ENCODE results near the gene PFKM.

The PFKM gene

DNA sequence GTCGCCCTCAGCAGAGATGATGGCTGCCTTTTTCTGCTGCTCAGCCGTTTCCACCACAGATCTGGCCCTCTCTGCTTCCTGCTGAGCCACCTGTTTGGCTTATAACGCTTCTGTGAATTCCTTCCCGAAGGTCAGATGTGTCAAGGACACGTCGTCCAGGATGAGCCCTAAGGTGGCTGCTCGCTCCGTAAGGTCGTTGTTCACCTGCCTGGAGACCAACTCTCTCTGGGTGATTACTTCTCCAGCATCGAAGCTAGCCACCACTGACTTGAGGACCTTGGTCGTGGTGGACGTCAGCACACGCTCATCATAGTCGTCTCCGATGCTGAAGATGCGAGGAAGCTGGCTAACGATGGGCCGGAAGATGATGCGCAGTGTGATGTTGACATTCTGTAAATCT is 49.8 kb downstream of the PFKM start:
- Histone ChIP-seq H3K4me3 (ENCODE audit: low read length) (no peak overlapping the region), H2BK120ac (ENCODE audit: low read depth, low read length) (no peak overlapping the region), H3K4me1 (ENCODE audit: control insufficient read depth, low read depth, low read length) (no peaks in the 10 kb centered on the region), H3K4me2 (ENCODE audit: low read length) (no peak overlapping the region), H3K56ac (ENCODE audit: low read length) (no peak overlapping the region), H2BK15ac (replicated peaks; ENCODE audit: low read depth) (no peak overlapping the region), H3K9ac (ENCODE audit: low read length) (no peak overlapping the region), H2AK5ac (ENCODE audit: low read length) (no peak overlapping the region), H2BK5ac (ENCODE audit: low read length) (no peak overlapping the region), H4K8ac (ENCODE audit: low read depth, low read length) (no peak overlapping the region), H3K27ac (ENCODE audit: low read depth, low read length) (no peak overlapping the region), H3K4ac (ENCODE audit: low read depth, low read length) (no peak overlapping the region), H3K36me3 (ENCODE audit: control insufficient read depth, insufficient read depth, low read length) (no peaks in the 10 kb centered on the region), H3K23ac (ENCODE audit: low read length) (no peak overlapping the region), H3K79me1 (ENCODE audit: low read length) (no peaks in the 10 kb centered on the region), H3K27me3 (ENCODE audit: insufficient read depth, low read length, poor library complexity) (no peaks in the 10 kb centered on the region), H3K79me2 (ENCODE audit: control insufficient read depth, insufficient read depth, low read length) (no peaks in the 10 kb centered on the region), H4K5ac (ENCODE audit: low read length) (no peak overlapping the region), H3K18ac (ENCODE audit: low read length) (no peak overlapping the region)
- DNase-seq = no peak
- WGBS (ENCODE audit: extremely low coverage, insufficient coverage, low lambda C conversion rate) = no CpG with 5 or more reads among the region's 19 CpGs

GRCh38 chr12:48175613-48176416 is 56.7 kb downstream of the PFKM start:
- H3K79me2 ChIP-seq (ENCODE audit: control insufficient read depth, insufficient read depth, low read length) = no peaks in the 10 kb centered on the region
- no peak overlapping the region for H3K18ac ChIP-seq (ENCODE audit: low read length)
- H3K9ac ChIP-seq (ENCODE audit: low read length) = no peak overlapping the region
- no peak overlapping the region for H2BK15ac ChIP-seq (replicated peaks; ENCODE audit: low read depth)
- H3K27ac ChIP-seq (ENCODE audit: low read depth, low read length) = no peak overlapping the region
- no CpG with 5 or more reads among the region's 3 CpGs for WGBS (ENCODE audit: extremely low coverage, insufficient coverage, low lambda C conversion rate)
- no peak overlapping the region for H3K4me3 ChIP-seq (ENCODE audit: low read length)
- no peaks in the 10 kb centered on the region for H3K27me3 ChIP-seq (ENCODE audit: insufficient read depth, low read length, poor library complexity)
- H2BK120ac ChIP-seq (ENCODE audit: low read depth, low read length) = no peak overlapping the region
- no peak overlapping the region for H4K5ac ChIP-seq (ENCODE audit: low read length)
- H3K23ac ChIP-seq (ENCODE audit: low read length) = no peak overlapping the region
- DNase-seq = peak; percentile 40
- no peaks in the 10 kb centered on the region for H3K79me1 ChIP-seq (ENCODE audit: low read length)
- no peaks in the 10 kb centered on the region for H3K4me1 ChIP-seq (ENCODE audit: control insufficient read depth, low read depth, low read length)
- no peak overlapping the region for H3K4ac ChIP-seq (ENCODE audit: low read depth, low read length)
- no peaks in the 10 kb centered on the region for H3K36me3 ChIP-seq (ENCODE audit: control insufficient read depth, insufficient read depth, low read length)
- no peak overlapping the region for H3K4me2 ChIP-seq (ENCODE audit: low read length)
- H2AK5ac ChIP-seq (ENCODE audit: low read length) = no peak overlapping the region
- H4K8ac ChIP-seq (ENCODE audit: low read depth, low read length) = no peak overlapping the region
- no peak overlapping the region for H3K56ac ChIP-seq (ENCODE audit: low read length)
- no peak overlapping the region for H2BK5ac ChIP-seq (ENCODE audit: low read length)

- Histone ChIP-seq H3K27ac (ENCODE audit: low read depth, low read length) (no peak overlapping the region), H3K4me1 (ENCODE audit: control insufficient read depth, low read depth, low read length) (no peaks in the 10 kb centered on the region), H3K18ac (ENCODE audit: low read length) (no peak overlapping the region), H3K56ac (ENCODE audit: low read length) (no peak overlapping the region), H2BK5ac (ENCODE audit: low read length) (no peak overlapping the region), H4K5ac (ENCODE audit: low read length) (no peak overlapping the region), H3K79me2 (ENCODE audit: control insufficient read depth, insufficient read depth, low read length) (no peaks in the 10 kb centered on the region), H3K23ac (ENCODE audit: low read length) (no peak overlapping the region), H3K36me3 (ENCODE audit: control insufficient read depth, insufficient read depth, low read length) (no peaks in the 10 kb centered on the region), H2BK15ac (replicated peaks; ENCODE audit: low read depth) (no peak overlapping the region), H3K9ac (ENCODE audit: low read length) (no peak overlapping the region), H2AK5ac (ENCODE audit: low read length) (no peak overlapping the region), H3K79me1 (ENCODE audit: low read length) (no peaks in the 10 kb centered on the region), H2BK120ac (ENCODE audit: low read depth, low read length) (no peak overlapping the region), H3K4ac (ENCODE audit: low read depth, low read length) (no peak overlapping the region), H4K8ac (ENCODE audit: low read depth, low read length) (no peak overlapping the region), H3K4me2 (ENCODE audit: low read length) (no peak overlapping the region), H3K4me3 (ENCODE audit: low read length) (no peak overlapping the region), H3K27me3 (ENCODE audit: insufficient read depth, low read length, poor library complexity) (peaks cover 3% of the 10 kb centered on the region)
- no peak for DNase-seq
Observed at GRCh38 chr12:48176417-48176751, 57.2 kb downstream of the PFKM start.

GRCh38 chr12:48177982-48178381 is 58.8 kb downstream of the PFKM start:
- H3K79me1 ChIP-seq (ENCODE audit: low read length) = no peaks in the 10 kb centered on the region
- H4K5ac ChIP-seq (ENCODE audit: low read length) = no peak overlapping the region

GRCh38 chr12:48179466-48179865 is 60.3 kb downstream of the PFKM start:
- Histone ChIP-seq H3K27me3 (ENCODE audit: insufficient read depth, low read length, poor library complexity) (peaks cover 17% of the 10 kb centered on the region), H3K18ac (ENCODE audit: low read length) (no peak overlapping the region), H2BK15ac (replicated peaks; ENCODE audit: low read depth) (no peak overlapping the region), H3K4me3 (ENCODE audit: low read length) (no peak overlapping the region), H4K5ac (ENCODE audit: low read length) (no peak overlapping the region), H2BK5ac (ENCODE audit: low read length) (no peak overlapping the region), H3K4ac (ENCODE audit: low read depth, low read length) (no peak overlapping the region), H2AK5ac (ENCODE audit: low read length) (no peak overlapping the region), H4K8ac (ENCODE audit: low read depth, low read length) (no peak overlapping the region), H3K4me1 (ENCODE audit: control insufficient read depth, low read depth, low read length) (no peaks in the 10 kb centered on the region), H3K79me1 (ENCODE audit: low read length) (no peaks in the 10 kb centered on the region), H3K79me2 (ENCODE audit: control insufficient read depth, insufficient read depth, low read length) (no peaks in the 10 kb centered on the region), H3K56ac (ENCODE audit: low read length) (no peak overlapping the region), H3K27ac (ENCODE audit: low read depth, low read length) (no peak overlapping the region), H3K9ac (ENCODE audit: low read length) (no peak overlapping the region), H3K4me2 (ENCODE audit: low read length) (no peak overlapping the region), H3K23ac (ENCODE audit: low read length) (no peak overlapping the region), H3K36me3 (ENCODE audit: control insufficient read depth, insufficient read depth, low read length) (no peaks in the 10 kb centered on the region), H2BK120ac (ENCODE audit: low read depth, low read length) (no peak overlapping the region)
- DNase-seq = no peak
- no CpG with 5 or more reads among the region's 1 CpG for WGBS (ENCODE audit: extremely low coverage, insufficient coverage, low lambda C conversion rate)

More at GRCh38 chr12:48177982-48178381, 58.8 kb downstream of the PFKM start:
- Histone ChIP-seq H2BK15ac (replicated peaks; ENCODE audit: low read depth) (no peak overlapping the region), H4K8ac (ENCODE audit: low read depth, low read length) (no peak overlapping the region), H3K18ac (ENCODE audit: low read length) (no peak overlapping the region), H3K56ac (ENCODE audit: low read length) (no peak overlapping the region), H3K4me3 (ENCODE audit: low read length) (no peak overlapping the region), H2BK5ac (ENCODE audit: low read length) (no peak overlapping the region), H3K36me3 (ENCODE audit: control insufficient read depth, insufficient read depth, low read length) (no peaks in the 10 kb centered on the region), H3K4ac (ENCODE audit: low read depth, low read length) (no peak overlapping the region), H2BK120ac (ENCODE audit: low read depth, low read length) (no peak overlapping the region), H2AK5ac (ENCODE audit: low read length) (no peak overlapping the region), H3K79me2 (ENCODE audit: control insufficient read depth, insufficient read depth, low read length) (no peaks in the 10 kb centered on the region), H3K23ac (ENCODE audit: low read length) (no peak overlapping the region), H3K9ac (ENCODE audit: low read length) (no peak overlapping the region), H3K4me1 (ENCODE audit: control insufficient read depth, low read depth, low read length) (no peaks in the 10 kb centered on the region), H3K27me3 (ENCODE audit: insufficient read depth, low read length, poor library complexity) (peaks cover 11% of the 10 kb centered on the region), H3K4me2 (ENCODE audit: low read length) (no peak overlapping the region), H3K27ac (ENCODE audit: low read depth, low read length) (no peak overlapping the region)
- DNase-seq = no peak
- no CpG with 5 or more reads among the region's 4 CpGs for WGBS (ENCODE audit: extremely low coverage, insufficient coverage, low lambda C conversion rate)

- no peak overlapping the region for H2BK120ac ChIP-seq (ENCODE audit: low read depth, low read length)
- DNase-seq = no peak
- H3K4ac ChIP-seq (ENCODE audit: low read depth, low read length) = no peak overlapping the region
- no peak overlapping the region for H3K4me3 ChIP-seq (ENCODE audit: low read length)
- H2BK5ac ChIP-seq (ENCODE audit: low read length) = no peak overlapping the region
- no peak overlapping the region for H3K23ac ChIP-seq (ENCODE audit: low read length)
- H3K56ac ChIP-seq (ENCODE audit: low read length) = no peak overlapping the region
- no peak overlapping the region for H4K8ac ChIP-seq (ENCODE audit: low read depth, low read length)
- no peak overlapping the region for H4K5ac ChIP-seq (ENCODE audit: low read length)
- peaks cover 24% of the 10 kb centered on the region for H3K27me3 ChIP-seq (ENCODE audit: insufficient read depth, low read length, poor library complexity)
- no peak overlapping the region for H3K18ac ChIP-seq (ENCODE audit: low read length)
- H3K9ac ChIP-seq (ENCODE audit: low read length) = no peak overlapping the region
- no peaks in the 10 kb centered on the region for H3K4me1 ChIP-seq (ENCODE audit: control insufficient read depth, low read depth, low read length)
- no CpG with 5 or more reads among the region's 1 CpG for WGBS (ENCODE audit: extremely low coverage, insufficient coverage, low lambda C conversion rate)
- H3K79me2 ChIP-seq (ENCODE audit: control insufficient read depth, insufficient read depth, low read length) = no peaks in the 10 kb centered on the region
- H3K4me2 ChIP-seq (ENCODE audit: low read length) = no peak overlapping the region
- no peak overlapping the region for H2AK5ac ChIP-seq (ENCODE audit: low read length)
- no peak overlapping the region for H3K27ac ChIP-seq (ENCODE audit: low read depth, low read length)
- no peaks in the 10 kb centered on the region for H3K79me1 ChIP-seq (ENCODE audit: low read length)
- H2BK15ac ChIP-seq (replicated peaks; ENCODE audit: low read depth) = no peak overlapping the region
- H3K36me3 ChIP-seq (ENCODE audit: control insufficient read depth, insufficient read depth, low read length) = no peaks in the 10 kb centered on the region
Observed at GRCh38 chr12:48180424-48180823, 61.3 kb downstream of the PFKM start.
